GM21576 (cell line): ENCODE results near the gene KCNQ2.

Experiments
- ATAC-seq: cut with Tn5 transposase; IDR thresholded peaks from one replicate; pipeline ENCODE4 v1.9.1; 2021; ENCODE audit warnings: mild to moderate bottlenecking, moderate library complexity; ENCODE audit not compliant: unreplicated experiment

KCNQ2 gene

DNA sequence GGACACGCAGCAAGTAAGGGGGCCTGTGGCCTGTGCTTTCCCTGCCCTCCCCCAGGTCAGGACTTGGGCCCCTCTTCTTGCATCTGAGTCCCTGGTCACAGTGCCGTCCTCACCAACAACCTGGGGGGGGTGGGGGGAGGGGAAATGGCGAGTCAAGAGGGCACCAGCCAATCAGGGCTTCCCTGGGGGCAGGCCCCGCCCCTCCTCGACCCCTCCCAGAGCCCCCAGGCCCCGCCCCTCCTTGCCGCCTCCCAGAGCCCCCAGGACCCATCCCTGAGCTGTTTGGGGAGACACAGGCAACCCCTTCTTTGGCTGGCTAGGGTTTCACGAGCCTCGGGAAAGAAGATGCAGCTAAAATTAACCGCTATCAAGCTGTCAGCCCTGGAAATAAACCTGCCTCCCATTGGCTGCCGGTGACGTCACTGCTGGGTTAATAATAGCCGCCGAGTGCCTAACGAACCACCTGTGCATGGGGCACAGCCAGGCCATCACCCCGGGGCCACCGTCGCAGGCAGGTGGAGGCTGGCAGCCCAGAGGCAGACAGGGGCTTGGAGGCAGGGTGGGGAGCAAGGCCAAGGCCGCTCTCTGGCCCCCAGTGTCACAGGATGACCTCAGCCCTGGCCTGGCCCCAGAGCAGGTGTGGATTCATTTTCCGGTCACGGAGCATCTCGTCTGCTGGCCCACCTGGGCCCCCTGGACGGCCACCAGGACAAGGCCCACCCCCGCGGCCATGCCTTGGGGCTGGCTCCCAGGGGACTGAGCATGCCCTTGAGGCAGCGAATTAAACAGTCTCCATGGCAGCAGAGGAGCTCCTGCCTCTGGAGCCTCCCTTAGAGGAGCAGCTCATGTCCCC is 29.6 kb upstream of the KCNQ2 start:
- ATAC-seq = no peak

DNA sequence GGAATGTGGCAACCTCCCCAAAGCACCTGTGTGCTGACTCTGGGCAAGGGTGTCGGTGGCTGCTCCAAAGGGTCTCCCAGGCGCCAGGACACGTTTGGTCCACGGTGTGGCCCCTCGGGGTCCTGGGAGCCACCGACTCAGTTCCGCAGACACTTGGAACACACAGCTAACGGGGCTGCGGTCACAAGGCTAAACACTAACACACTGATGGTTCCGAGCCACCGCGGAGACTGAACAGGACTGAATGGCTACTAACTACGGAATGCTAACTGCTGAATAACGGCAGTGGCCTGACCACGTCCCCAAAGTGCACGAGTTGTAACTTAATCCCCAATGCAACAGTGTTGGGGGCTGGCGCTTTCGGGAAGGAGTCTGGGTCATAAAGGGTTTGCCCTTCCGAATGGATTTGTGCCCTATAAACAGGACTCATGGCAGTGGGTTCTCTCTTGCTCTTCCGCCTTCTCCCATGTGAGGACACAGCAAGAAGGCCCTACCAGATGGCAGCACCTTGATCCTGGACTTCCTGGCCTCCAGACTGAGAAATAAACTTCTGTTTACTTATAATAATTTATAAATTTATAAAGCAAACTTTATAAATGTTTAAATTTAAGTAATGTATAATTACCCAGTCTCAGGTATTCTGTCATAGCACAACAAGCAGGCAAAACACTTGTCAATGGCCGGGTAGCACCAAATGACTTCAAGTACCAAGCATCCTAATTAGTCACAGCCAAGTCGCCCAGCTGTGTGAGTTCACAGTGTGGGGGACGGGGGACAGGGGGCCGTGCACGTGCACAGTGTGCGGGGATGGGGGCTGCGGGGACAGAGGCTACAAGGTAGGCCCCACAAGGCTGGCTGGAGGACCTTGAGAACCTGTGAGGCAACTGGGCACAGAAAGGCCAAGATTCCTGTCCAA is 28.7 kb upstream of the KCNQ2 start:
- ATAC-seq = no peak

GRCh38 chr20:63500151-63500901 is 27.9 kb upstream of the KCNQ2 start:
- no peak for ATAC-seq

DNA sequence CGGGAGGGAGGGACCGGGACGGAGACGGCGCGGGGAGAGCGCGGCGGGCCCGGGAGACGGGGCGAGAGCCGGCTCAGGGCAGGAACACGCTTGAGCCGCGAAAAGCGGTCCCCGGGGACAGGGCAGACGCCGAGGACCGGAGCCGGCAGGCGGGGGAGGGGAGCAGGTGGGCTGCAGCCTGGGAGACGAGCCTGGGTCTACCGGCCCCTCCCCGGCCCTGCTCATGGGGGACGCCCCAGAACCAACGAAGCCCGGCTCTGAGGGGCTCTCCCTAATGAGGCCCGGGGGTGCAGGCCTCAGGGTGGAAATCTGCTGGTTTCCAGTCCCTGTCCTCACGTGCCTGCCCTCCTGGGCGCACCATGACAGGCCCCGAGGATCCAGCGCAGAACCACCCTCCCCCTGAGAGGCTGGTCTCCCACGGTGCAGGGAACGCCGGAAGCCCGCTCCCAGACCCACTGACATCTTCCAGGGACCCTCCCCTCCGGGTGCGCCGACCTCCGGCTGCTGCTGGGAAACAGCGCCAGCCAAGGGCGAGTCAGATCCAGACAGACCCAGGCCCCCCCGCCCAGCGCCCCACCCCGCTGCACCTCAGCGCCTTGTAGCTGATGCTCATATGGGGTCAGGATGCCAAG is 27.0 kb upstream of the KCNQ2 start:
- ATAC-seq = no peak

GRCh38 chr20:63498960-63499337 is 26.5 kb upstream of the KCNQ2 start, which contains the start of gene EEF1A2:
TSS of gene EEF1A2 (minus strand) at chr20:63499083. CDS start at chr20:63497763, 1,320 bp downstream.
- no peak for ATAC-seq

DNA sequence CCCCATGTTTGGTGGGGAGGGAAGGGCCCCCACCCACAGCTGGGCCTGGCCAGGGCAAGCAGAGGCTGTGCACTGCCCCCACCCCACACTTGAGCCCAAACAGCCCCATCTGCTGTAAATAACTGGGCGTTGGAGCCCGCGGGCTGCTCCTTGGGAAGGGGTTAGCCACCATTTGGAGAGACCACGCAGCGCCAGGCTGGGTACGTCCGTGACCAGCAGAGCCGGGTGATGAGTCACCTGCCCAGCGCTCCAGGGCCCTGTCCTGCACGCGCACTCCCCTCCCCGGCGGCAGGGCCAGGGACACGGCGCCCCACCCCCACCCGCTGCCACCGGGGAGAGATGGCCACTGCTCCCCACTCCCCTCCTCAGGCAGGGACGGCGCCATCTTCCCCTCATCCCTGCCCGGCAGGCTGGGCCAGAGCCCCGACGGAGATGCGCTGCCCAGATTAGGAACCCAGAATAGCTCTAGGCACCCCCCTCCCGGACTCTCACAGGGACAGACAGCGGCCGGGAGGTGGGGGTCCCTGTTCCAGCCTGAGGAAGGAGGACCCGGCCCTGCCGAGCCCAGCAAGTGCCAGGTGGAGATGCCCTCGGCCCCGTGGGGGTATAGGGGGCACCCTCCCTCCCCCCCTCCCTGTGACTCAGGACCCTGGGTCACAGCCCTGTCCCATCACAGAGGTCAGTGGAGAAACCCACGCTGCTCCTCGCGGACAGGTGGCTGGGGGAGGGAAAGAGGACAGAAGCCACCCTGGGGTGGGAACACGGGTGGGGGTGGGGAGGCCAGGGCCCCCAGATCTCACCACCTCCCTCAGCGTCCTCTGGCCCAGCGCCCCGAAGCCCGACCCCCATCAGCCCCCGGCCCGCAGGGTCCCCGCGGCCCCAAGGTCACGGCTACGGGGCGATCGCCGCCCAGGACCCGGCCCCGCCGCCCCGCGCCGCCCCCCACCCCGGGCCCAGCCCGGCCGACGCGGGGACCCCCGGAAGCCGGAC is 25.8 kb upstream of the KCNQ2 start:
- ATAC-seq = no peak

- ATAC-seq = no peak
Measured at GRCh38 chr20:63497138-63497945, 24.9 kb upstream of the KCNQ2 start.

DNA sequence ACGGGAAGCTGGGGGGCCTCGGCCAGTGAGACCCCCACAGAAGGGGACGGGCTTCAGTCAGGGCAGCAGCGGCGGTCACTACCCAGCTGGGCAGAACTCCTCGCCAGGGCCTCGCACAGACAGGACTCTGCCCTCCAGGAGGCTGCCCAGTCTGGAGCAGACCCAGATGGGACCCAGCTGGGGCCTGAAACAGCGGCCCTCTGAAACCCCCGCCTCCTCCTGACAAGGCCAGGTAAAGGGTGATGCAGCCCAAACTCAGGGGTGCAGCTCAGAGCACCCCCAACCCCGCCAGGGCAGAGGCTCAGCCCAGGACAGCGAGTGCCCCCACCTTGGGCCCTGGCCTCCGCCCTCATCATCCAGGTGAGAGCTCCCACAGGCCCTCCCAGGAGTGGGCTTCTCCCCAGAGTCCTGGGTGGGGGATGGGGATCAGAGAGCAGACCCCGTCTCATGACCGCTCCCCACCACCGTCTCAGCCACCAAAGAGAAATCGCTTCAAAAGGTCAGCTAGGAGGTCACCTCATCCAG is 24.2 kb upstream of the KCNQ2 start:
- ATAC-seq = no peak

DNA sequence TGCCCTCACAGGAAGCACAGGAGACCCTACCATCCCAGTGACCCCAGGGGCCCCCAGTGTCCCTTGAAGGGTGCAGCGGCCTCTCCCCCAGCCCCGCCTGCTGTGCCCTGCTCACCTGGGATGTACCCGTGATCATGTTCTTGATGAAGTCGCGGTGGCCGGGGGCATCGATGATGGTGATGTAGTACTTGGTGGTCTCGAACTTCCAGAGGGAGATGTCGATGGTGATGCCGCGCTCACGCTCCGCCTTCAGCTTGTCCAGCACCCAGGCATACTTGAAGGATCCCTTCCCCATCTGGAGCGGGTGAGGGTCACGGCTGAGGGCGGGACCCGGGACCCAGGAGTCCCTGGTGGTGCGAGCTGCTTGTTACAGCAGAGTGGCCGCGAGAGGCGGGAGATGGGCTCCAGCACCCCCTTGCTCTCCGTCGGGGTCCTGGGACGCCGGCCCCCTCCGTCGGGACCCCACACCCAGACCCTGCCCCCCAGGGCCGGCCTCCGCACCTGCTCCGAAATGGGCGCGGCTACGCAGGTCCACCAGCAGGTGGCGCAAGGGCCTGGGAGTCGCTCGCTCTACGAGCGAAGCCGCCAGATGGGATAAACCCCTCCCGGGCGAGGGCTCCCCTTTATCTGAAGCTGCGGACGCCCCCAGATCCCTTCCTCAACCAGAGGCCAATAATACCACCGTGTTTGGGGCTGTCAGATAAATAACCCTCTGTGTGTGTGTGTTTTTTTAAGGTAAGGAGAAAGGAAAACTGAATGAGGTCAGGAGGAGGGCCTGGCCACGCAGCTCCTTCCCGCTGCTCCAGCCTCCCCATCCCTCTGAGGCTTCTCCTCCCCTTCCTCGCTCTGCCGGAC is 23.5 kb upstream of the KCNQ2 start:
- ATAC-seq = no peak

- no peak for ATAC-seq
Measured at GRCh38 chr20:63495167-63495720, 22.8 kb upstream of the KCNQ2 start.

- no peak for ATAC-seq
Measured at GRCh38 chr20:63494420-63495166, 22.1 kb upstream of the KCNQ2 start.

DNA sequence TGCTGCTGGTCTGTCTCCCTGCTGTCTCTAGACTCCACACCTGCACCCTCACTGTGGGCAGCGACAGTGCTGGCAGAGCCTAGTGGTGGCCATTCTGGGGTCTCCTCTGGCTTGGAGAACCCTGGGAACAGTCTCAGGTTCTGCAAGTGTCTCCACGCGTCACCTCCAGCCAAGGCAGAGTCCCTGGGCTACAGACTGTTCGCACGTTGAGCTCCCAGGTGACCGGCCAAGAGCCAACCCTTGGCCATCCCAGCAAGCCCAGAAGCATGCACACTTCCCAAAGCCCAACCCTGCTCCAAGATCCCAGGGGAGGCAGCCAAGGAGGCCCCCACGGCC is 21.6 kb upstream of the KCNQ2 start:
- no peak for ATAC-seq

GRCh38 chr20:63493563-63494020 is 21.1 kb upstream of the KCNQ2 start:
- ATAC-seq = no peak

DNA sequence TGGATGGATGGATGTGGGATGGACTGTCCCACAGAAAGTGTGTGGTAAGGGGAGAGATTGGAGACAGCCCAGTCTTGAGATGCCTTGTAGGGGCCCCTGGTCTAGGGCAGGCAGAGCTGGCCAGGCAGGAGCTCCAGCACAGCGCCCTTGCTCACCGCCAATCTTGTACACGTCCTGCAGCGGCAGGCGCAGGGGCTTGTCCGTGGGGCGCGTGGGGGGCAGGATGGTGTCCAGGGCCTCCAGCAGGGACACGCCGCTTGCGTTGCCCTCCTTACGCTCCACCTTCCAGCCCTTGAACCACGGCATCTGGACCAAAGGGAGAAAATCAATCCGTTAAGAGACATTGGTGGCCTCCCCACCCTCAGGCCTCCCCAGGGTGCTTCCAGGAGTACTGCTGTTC is 20.5 kb upstream of the KCNQ2 start:
- no peak for ATAC-seq

- no peak for ATAC-seq
Measured at GRCh38 chr20:63492518-63492917, 20.1 kb upstream of the KCNQ2 start.

DNA sequence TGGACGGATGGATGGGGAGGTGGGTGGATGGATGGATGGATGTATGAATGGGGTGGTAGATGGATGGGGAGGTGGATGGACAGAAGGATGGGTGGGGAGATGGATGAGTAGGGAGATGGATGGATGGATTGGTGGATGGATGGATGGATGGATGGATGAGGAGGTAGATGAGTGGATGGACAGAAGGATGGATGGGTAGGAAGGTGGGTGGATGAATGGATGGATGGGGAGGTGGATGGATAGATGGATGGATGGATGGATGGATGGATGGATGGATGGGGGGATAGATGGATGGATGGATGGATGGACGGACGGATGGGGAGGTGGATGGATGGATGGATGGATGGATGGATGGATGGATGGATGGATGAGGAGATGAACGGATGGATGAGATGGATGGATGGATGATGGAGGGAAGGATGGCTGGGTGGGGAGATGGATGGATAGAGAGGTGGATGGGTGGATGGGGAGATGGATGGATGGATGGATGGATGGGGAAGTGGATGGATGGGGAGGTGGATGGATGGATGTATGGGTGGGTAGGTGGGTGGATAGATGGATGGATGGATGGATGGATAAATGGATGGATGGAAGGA is 19.3 kb upstream of the KCNQ2 start:
- no peak for ATAC-seq
